ENCODE measurements around the gene KIN.
"Not testable (repeated sequence)": the region's sequence is repeated elsewhere in the genome, so short reads cannot be mapped to it uniquely, and the experiment has no call there.

KIN gene

DNA sequence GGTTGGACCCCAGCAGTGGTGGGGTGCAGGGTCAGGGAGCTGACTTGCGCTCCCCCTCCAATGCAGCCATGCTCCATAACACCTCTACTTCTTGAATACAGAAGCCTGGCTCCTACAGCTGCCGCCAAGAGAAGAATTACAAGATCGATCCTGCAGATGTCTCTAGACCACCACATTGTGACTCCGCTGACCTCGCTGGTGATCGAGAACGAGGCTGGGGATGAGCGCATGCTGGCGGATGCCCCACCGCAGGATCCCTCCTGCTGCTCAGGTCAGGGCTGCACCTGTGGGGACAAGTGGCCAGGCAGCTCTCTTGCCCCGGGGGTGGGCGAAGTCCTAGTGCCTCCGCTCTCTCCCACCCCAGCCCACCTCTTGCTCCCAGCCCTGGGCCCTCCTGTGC, 53.0 kb downstream of the KIN start:
- DNase-seq (ENCODE audit: low read depth in 2 of 2, low spot score in 1 of 2), result no peak

DNA sequence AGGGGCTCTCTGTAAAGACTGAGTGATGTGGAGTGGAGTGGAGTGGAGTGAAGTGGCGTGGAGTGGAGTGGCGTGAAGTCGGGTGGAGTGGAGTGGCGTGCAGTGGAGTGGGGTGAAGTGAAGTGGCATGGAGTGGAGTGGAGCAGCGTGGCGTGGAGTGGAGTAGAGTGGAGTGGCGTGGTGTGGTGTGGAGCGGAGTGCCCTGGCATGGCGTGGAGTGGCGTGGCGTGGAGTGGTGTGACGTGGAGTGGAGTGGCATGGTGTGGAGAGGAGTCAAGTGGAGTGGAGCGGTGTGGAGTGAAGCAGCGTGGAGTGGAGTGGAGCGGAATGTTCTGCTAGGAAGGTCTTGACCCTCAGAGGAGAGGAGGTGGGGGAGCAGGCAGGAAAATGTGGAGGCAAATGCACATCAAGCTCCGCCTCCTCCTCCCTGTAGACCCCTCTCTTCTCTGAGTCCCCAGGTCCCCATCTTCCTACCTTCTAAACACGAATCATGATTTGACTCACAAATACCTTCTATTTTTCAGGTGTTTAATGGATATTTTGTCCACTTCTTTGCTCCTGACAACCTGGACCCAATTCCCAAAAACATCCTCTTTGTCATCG, 64.8 kb downstream of the KIN start:
- no peak for DNase-seq (ENCODE audit: low read depth in 2 of 2, low spot score in 1 of 2)

DNA sequence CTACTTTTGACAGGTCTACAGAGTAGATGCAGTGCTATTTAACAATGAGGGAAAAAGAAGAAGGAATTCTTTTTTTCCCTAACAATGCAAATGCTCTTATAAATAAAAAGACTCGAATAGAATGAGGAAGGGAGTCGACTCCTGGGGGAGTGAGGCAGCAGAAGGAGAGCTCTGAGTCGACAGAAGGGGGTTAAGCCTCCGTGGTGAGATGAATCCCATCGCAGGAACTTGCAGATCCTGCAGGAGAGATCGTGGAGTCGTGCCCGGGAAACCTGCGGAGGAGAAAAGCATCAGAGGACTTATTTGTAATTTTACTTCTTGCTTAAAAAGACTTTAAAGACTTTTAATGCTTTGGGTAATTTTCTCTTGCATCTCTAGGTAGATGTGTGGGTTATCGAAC, 67.3 kb downstream of the KIN start:
- no peak for DNase-seq (ENCODE audit: low read depth in 2 of 2, low spot score in 1 of 2)

DNA sequence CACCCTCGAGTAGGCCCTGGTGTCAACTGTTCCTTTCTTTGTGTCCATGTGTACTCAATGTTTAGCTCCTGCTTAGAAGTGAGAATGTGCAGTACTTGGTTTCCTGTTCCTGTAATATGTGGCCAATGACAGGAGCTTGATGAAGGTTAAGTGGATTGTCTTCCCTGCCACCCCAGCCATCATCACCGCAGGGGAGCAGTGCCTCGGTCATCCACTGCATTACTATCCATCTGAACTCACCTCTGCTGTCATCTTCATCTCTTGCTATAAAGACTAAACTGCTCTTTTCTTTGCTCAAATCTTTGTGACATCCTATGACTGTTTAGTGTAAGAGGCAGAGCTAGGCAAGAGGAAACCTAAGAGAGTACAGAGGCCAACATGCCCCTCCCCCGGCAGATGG, 69.1 kb downstream of the KIN start:
- no peak for DNase-seq (ENCODE audit: low read depth in 2 of 2, low spot score in 1 of 2)

DNA sequence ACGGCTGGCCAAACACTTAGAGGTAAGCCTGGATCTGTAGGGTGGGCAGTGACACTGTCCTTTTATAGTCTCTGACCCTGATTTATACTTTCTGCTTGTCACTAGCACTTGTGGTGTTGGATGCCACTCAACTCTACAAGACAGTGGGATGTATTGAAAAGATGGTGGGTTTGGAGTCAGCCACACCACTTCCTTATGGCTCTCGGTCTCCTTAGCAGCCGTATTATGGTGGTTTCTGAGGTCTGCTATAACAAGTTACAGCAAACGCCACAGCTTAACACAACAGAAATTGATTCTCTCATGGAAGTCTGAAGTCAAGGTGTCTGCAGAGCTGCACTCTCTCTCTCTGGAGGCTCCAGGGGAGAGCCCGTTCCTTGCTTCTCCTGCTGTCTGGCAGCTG, 70.0 kb downstream of the KIN start:
- no peak for DNase-seq (ENCODE audit: low read depth in 2 of 2, low spot score in 1 of 2)

DNA sequence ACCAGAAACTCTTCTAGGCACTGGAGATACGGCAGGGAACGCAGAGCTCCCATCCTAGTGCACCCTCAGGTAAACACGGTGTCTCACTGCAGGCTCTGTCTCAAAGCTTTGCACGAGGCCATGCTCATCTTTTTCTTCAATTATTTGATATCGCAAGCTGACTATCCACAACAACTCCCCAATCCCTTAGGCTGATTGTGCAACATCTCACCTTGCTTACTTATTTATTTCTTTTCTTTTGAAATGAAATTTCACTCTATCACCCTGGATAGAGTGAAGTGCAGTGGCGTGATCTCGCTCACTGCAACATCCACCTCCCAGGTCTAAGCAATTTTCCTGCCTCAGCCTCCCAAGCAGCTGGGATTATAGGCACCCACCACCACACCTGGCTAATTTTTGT, 72.3 kb downstream of the KIN start:
- no peak for DNase-seq (ENCODE audit: low read depth in 2 of 2, low spot score in 1 of 2)

DNA sequence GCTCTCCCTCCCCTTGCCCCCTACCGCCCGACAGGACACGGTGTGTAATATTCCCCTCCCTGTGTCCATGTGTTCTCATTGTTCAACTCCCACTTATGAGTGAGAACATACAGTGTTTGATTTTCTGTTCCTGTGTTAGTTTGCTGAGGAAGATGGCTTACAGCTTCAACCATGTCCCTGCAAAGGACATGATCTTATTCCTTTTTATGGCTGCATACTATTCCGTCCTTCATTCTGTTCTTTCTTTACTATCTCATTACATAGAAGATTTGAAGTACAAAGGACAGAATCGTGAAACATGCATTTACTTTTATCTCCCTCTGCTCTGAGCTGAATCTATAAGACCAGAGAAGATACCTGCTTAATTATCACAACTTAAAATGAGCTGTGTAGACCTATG, 76.7 kb downstream of the KIN start:
- DNase-seq (ENCODE audit: low read depth in 2 of 2, low spot score in 1 of 2), result not testable (repeated sequence)

DNA sequence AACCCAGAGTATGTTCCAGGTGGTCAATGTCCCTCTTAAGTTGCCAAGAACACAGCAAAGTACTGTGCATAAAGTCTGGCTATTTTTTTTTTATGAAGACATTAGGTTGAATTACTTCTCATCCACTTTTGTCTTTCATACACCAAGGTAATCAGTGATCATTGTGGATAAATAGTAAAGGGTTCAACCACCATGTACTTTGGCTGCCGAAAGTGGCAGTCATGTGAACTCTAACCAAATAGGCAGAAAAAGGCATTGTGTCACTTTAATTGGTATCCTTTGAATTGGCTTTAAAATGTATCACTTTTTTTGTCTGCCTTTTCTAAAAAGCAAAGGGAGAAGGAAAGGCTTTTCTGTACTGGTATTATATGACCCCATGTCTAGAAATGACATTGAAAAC, 77.3 kb downstream of the KIN start:
- no peak for DNase-seq (ENCODE audit: low read depth in 2 of 2, low spot score in 1 of 2)

DNA sequence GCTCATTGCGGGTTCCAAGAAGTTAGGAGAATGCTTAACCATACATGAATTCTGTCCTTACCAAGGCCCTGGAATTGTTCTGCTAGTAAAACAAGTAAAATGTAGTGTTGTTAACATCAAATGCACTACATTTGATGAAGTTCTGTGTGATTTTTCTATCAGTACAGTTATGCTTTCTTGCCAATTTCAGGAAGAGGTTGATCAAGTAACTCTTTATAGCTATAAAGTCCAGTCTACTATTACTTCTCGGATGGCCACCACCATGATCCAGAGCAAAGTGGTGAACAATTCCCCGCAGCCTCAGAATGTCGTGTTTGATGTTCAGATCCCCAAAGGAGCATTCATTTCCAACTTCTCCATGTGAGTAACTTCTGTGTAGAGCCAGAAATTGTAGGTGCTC, 79.0 kb downstream of the KIN start:
- no peak for DNase-seq (ENCODE audit: low read depth in 2 of 2, low spot score in 1 of 2)

DNA sequence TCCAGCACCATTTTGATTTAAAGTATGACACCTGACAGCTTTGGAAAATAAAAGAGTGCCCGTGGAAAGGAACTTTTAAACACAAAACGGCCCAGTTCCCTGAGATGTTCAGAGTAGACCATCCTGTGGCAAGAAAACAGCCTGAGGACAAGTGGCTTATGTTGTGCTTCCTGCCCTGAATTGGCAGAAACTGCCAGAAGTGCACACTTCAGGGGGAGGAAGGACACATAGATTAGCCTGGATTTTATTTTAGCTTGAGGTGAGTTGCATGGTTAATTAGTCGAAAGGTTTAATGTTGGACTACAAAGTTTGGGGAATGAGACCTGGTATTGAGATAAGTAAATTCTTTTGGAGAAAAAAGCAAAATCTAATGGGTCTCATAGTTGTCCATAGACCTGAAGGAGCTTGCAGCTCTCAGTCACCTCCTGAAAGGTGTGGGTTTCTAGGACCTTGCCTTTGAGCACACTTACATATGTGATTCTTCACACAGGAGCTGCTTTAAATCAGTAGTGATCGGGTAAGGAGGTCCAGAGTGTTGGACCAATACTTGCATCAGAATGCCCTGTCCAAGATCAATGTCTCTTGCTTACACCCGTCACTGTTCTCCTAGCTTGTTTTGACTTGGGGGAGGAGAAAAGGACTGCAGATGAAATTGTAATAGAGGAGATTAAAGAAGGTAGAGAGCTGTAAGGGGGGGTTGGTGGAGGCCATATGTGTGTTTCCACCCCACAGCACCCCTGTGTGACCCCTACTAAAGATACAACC, 79.8 kb downstream of the KIN start:
- DNase-seq (ENCODE audit: low read depth in 2 of 2, low spot score in 1 of 2), result no peak

DNA sequence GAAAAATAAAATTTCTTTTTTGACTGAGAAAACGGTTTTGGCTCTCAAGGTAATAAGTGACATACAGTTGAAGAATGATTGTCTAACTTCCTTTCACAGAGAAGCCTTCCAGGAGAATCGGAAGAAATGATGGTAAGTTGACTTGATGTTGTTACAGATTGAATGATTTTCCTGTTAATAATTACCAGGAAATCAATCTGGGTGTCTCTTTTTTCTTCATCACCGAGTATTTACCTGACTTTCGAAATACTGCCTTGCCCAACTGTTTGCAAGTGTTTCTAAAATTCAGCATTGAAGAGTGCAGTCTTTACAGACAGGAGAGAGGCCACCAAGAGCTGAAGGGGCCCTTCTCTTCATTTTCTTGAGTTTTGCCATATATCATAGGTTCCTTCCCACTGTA, 80.7 kb downstream of the KIN start:
- DNase-seq (ENCODE audit: low read depth in 2 of 2, low spot score in 1 of 2), result no peak

DNA sequence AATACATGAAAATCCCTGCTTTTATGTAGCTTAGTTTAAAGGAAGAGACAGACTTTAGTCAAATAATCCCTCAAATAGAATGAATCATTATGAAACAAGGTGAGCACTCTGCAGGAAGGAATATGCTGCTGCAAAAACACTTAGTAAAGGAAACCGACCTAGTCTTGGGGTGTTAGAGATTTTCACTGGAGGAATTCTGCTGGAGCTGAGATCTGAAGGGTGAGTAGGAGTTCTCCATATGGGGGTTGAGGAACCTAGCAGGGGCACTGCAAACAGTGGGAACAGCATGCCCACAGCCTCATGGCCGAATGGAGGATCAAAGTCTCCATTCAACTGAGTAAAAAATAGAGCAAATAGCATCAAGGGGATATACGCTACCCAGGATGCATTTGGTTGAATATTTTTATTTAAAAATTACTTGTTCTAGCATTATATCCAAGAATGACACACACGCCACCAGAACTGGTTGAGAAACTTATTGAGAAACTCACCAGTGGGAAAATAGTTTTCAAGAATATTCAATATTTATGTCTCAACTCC, 81.2 kb downstream of the KIN start:
- no peak for DNase-seq (ENCODE audit: low read depth in 2 of 2, low spot score in 1 of 2)

DNA sequence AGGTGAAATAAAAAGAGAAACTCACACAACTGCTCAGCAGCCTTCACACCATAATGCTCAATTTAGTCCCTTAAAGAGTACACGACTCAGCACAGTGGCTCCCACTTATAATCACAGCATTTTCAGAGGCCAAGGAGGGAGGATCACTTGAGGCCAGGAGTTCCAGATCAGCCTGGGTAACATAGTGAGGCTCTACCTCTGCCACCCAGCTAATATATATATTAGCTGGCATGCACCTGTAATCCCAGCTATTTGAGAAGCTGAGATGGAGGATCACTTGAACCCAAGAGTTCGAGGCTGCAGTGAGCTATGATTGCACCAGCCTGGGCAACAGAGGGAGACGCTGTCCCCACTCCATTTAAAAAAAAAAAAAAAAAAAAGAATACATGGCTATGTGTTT, 82.5 kb downstream of the KIN start:
- DNase-seq (ENCODE audit: low read depth in 2 of 2, low spot score in 1 of 2), result no peak

DNA sequence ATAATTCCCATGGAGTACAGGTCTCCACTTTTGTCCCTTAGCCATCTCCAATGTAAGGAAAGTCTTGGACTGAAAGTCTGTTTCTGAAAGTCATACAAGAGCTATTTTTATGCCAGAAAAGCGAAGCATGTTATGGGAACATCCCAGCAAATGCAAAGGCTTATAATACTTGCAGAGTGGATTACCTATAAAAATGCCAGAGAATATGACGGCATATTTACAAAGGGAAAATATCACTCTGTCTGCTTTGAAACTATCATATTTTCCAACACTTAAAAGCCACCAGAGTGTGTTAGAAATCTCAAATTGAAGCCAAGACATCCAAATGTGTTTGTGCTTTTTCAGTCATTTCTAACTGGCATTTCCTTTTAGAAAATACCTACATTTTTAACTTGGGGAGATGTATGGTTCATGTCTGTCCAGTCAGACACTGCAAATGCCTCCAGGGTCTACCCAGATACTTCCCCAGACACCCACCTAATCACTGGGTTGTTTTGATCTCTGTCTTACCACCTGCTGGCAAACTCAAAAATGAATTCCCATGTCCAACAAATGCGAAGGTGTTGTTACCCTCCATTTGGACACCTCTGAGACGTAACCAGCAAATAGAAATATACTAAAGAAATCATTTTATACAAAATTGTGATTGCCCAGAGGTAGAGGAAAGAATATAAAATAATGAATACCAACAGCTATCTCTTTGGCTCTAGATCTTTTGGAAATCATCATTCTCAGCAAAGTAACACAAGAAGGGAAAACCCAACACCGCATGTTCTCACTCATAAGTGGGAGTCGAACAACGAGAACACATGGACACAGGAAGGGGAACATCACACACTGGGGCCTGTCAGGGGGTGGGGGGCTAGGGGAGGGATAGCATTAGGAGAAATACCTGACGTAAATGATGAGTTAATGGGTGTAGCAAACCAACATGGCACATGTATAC, 83.4 kb downstream of the KIN start:
- no peak for DNase-seq (ENCODE audit: low read depth in 2 of 2, low spot score in 1 of 2)

DNA sequence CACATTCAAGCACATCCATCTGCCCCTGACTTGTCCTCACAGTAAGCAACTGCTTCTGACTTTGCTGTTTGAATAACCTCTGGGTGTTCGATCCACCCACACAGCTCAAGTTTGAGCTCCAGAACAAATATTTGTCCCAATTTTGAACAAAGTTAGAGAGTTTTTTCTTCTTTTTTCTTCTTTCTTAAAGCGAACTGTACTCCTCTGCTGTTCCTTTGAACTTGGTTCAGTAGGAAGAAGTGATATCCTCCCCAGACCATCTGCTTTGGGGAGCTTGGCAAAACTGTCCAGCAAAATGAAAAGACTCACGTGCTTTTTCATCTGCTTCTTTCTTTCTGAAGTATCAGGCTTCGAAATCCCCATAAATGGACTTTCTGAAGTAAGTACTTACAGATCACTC, 84.7 kb downstream of the KIN start, which contains the start of gene ITIH2:
Gene ITIH2, plus strand, starts transcription at position 177 of the 400 bp plus-strand sequence. Its CDS starts 119 bp downstream, at position 296.
- DNase-seq (ENCODE audit: low read depth in 2 of 2, low spot score in 1 of 2), result no peak

DNA sequence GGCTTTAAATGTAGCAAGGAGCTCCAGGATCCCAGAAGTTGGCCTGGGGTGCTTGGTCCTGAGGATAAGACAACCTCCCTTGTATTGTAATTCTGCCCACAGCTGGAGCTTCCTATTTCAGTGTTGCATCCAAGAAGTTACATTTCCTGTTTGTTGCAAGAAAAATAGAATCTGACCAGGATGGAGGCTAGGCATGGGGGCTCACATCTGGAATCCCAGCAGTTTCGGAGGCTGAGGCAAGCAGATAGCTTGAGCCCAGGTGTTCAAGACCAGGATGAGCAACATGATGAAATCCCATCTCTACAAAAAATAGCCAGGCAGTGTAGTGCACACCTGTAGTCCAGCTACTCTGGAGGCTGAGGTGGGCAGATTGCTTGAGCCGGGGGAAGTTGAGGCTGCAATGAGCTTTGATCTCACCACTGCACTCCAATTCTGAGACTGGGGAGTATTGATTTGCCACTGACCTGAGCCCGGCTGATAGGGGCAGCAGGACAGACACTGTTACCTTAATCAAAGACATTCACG, 85.4 kb downstream of the KIN start:
- DNase-seq (ENCODE audit: low read depth in 2 of 2, low spot score in 1 of 2), result no peak

DNA sequence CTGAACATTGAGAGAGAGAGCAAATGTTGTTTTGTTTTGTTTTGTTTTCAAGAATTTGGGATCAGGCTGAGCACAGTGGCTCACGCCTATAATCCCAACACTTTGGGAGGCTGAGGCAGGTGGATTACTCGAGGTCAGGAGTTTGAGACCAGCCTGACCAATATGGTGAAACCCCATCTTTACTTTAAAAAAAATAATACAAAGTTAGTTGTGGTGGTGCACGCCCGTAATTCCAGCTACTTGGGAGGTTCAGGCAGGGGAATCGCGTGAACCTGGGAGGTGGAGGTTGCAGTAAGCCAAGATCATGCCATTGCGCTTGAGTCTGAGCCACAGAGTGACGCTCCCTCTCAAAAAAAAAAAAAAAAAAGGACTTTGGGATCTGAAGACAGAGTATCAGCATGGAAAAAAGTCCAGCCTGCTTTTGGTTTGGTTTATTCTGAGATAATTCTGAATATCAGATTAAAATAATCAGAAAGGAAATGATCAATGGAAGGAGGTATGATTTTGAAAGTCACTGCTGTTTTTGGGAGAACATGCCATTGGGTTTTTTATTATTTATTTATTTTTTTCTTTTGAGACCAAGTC, 86.5 kb downstream of the KIN start:
- no peak for DNase-seq (ENCODE audit: low read depth in 2 of 2, low spot score in 1 of 2)
